Karpas-422 (cell line): ENCODE results near the gene C14orf132. TPM values are rescaled to one million over a fixed set of nuclear protein-coding genes. Genes with fewer than 3 reads are reported as not detected.
"Not testable (repeated sequence)": the region's sequence is repeated elsewhere in the genome, so short reads cannot be mapped to it uniquely, and the experiment has no call there.

ENCODE experiments used
- DNase-seq: peaks from one replicate; pipeline ENCODE4 v3.0.0-alpha.2; 2015
- H2AFZ ChIP-seq: fragments of 200-600 bp; sonication (generic); 2 replicates; pipeline ENCODE4 v1.6.1; 2014; ENCODE audit warnings: antibody characterized with exemption, low read length, mixed read lengths
- H3K27ac ChIP-seq: fragments of 200-600 bp; sonication (generic); 2 replicates; pipeline ENCODE4 v1.5.1; 2014; ENCODE audit warnings: mild to moderate bottlenecking, low read length, moderate library complexity
- H3K27me3 ChIP-seq: fragments of 200-600 bp; sonication (generic); 2 replicates; pipeline ENCODE4 v1.6.1; 2014; ENCODE audit warnings: low read length, mixed read lengths
- H3K36me3 ChIP-seq: fragments of 200-600 bp; sonication (generic); 2 replicates; pipeline ENCODE4 v1.6.1; 2014; ENCODE audit warnings: low read length, mixed read lengths; ENCODE audit not compliant: insufficient read depth
- H3K4me1 ChIP-seq: fragments of 200-600 bp; sonication (generic); 2 replicates; pipeline ENCODE4 v1.6.1; 2014; ENCODE audit warnings: mild to moderate bottlenecking, low read length, mixed read lengths
- H3K4me2 ChIP-seq: fragments of 200-600 bp; sonication (generic); 2 replicates; pipeline ENCODE4 v1.6.1; 2014; ENCODE audit warnings: low read length, low read depth, mild to moderate bottlenecking; ENCODE audit not compliant: poor library complexity, severe bottlenecking
- H3K4me3 ChIP-seq: fragments of 200-600 bp; sonication (generic); 2 replicates; pipeline ENCODE4 v1.5.1; 2014; ENCODE audit warnings: mild to moderate bottlenecking, antibody characterized with exemption, low read length, mixed read lengths
- H3K79me2 ChIP-seq: fragments of 200-600 bp; sonication (generic); 2 replicates; pipeline ENCODE4 v1.6.1; 2014; ENCODE audit warnings: mild to moderate bottlenecking, low read length, mixed read lengths
- H3K9ac ChIP-seq: fragments of 200-600 bp; sonication (generic); 2 replicates; pipeline ENCODE4 v1.6.0; 2014; ENCODE audit warnings: low read length
- H3K9me2 ChIP-seq: fragments of 200-600 bp; sonication (generic), shearing (Covaris generic); replicated peaks from 2 replicates; pipeline ENCODE4 v1.6.0; 2014; ENCODE audit warnings: mild to moderate bottlenecking, low read length, moderate library complexity; ENCODE audit not compliant: insufficient read depth
- H3K9me3 ChIP-seq: fragments of 300-700, 200-600 bp; sonication (generic); 2 replicates; pipeline ENCODE4 v1.6.1; 2014; ENCODE audit warnings: low read length, mixed read lengths
- H4K20me1 ChIP-seq: fragments of 200-600 bp; sonication (generic); 2 replicates; pipeline ENCODE4 v1.6.1; 2014; ENCODE audit warnings: mild to moderate bottlenecking, antibody characterized with exemption, low read length, low read depth; ENCODE audit not compliant: insufficient read depth
- total RNA-seq: library from RNA; depleted of rRNA; stranded (reverse); fragments of >200 nt; shearing (Covaris generic); gene quantifications from 2 replicates; pipeline ENCODE4 v1.2.3, GENCODE V29; 2014; ENCODE audit warnings: low replicate concordance

C14orf132 gene
- total RNA-seq, 1 experiment from 2014 or later: 0.07 TPM

DNA sequence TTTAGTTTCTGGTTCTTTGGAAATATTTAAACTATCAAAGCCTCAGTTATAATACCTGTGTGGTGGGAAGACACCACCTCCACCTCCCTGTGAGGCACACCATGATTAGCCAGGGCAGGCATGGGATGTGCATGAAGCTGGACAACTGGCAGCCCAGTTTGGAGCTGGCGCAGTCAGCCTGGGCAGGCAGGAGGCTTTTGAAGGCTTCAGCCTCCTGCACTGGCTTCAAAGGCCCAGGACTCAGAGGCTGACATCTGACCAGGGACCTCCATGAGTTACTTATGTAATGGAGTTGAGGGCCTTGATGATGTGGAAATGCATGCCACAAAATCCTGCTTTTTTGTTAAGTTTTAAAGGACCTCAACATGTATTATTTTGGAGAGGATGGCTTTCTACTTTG, 30.3 kb downstream of the C14orf132 start:
- no peak overlapping the region for H3K4me3 ChIP-seq
- no peaks in the 10 kb centered on the region for H4K20me1 ChIP-seq
- no peaks in the 10 kb centered on the region for H3K36me3 ChIP-seq
- H3K4me1 ChIP-seq: peaks cover 82% of the 10 kb centered on the region
- H3K79me2 ChIP-seq: no peaks in the 10 kb centered on the region
- H3K27ac ChIP-seq: no peak overlapping the region
- H3K9ac ChIP-seq: no peak overlapping the region
- no peak overlapping the region for H2AFZ ChIP-seq
- no peaks in the 10 kb centered on the region for H3K9me3 ChIP-seq
- DNase-seq: no peak
- no peaks in the 10 kb centered on the region for H3K9me2 ChIP-seq
- H3K4me2 ChIP-seq: no peak overlapping the region
- no peaks in the 10 kb centered on the region; the same call in 1 of the 2 replicates for H3K27me3 ChIP-seq

DNA sequence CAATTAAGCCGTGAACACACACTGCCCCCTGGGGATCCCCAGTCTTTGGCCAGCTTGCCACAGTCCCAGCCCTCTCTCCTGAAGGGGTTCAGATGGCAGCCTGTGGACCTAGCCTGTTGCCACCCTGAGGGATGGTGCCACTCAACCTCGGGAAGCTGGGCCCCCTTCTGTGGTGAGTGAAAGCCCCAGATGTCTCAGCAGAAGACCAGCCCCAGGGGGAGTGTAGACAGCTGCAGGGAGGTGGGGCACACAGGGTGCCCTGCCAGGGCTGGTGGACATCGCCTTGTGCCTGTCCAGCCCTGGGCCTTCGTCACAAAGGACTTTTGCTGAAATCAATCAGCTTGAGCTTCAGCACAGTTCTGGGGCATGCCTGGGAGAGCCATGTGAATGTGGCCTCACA, 32.4 kb downstream of the C14orf132 start:
- H3K4me1 ChIP-seq: peaks cover 76% of the 10 kb centered on the region
- H4K20me1 ChIP-seq: no peaks in the 10 kb centered on the region
- no peak overlapping the region for H3K9ac ChIP-seq
- H3K27ac ChIP-seq: no peak overlapping the region
- H3K36me3 ChIP-seq: no peaks in the 10 kb centered on the region
- H3K9me3 ChIP-seq: no peaks in the 10 kb centered on the region
- H3K4me2 ChIP-seq: no peak overlapping the region
- no peak for DNase-seq
- no peaks in the 10 kb centered on the region; the same call in 1 of the 2 replicates for H3K27me3 ChIP-seq
- H3K4me3 ChIP-seq: no peak overlapping the region
- H3K9me2 ChIP-seq: no peaks in the 10 kb centered on the region
- H2AFZ ChIP-seq: no peak overlapping the region
- no peaks in the 10 kb centered on the region for H3K79me2 ChIP-seq

DNA sequence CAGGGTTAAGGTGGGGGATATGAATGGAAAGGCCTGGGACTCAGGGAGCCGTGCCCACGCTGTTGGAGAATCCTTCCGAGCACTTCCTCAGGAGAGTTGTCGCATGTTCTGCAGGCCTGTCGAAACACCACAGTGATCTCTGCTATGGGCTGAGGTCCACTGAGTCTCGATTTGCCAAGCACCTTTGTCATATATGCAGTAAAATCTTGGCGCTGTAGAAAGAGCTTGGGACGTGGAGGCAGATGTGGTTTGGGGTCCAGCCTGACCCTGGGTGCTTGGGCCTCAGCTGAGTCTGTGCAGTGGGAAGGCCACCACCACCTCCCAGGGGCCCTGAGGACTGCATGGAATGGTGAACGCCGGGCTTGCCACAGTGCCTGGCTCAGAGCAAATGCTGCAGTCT, 32.9 kb downstream of the C14orf132 start:
- Histone ChIP-seq H3K4me1 (peaks cover 76% of the 10 kb centered on the region), H3K36me3 (no peaks in the 10 kb centered on the region), H2AFZ (no peak overlapping the region), H3K27me3 (no peaks in the 10 kb centered on the region; the same call in 1 of the 2 replicates), H3K79me2 (no peaks in the 10 kb centered on the region), H3K9me3 (no peaks in the 10 kb centered on the region), H3K9me2 (no peaks in the 10 kb centered on the region), H3K9ac (no peak overlapping the region), H3K27ac (no peak overlapping the region), H3K4me3 (no peak overlapping the region), H4K20me1 (no peaks in the 10 kb centered on the region), H3K4me2 (no peak overlapping the region)
- no peak for DNase-seq

- Histone ChIP-seq H3K9ac (no peak overlapping the region), H3K9me2 (no peaks in the 10 kb centered on the region), H3K36me3 (no peaks in the 10 kb centered on the region), H3K4me2 (no peak overlapping the region), H4K20me1 (no peaks in the 10 kb centered on the region), H3K79me2 (no peaks in the 10 kb centered on the region), H2AFZ (no peak overlapping the region), H3K27me3 (no peaks in the 10 kb centered on the region; the same call in 1 of the 2 replicates), H3K4me3 (no peak overlapping the region), H3K27ac (no peak overlapping the region), H3K4me1 (peaks cover 76% of the 10 kb centered on the region), H3K9me3 (no peaks in the 10 kb centered on the region)
- no peak for DNase-seq
These were observed 33.6 kb downstream of the C14orf132 start for GRCh38 chr14:96072746-96073145.

DNA sequence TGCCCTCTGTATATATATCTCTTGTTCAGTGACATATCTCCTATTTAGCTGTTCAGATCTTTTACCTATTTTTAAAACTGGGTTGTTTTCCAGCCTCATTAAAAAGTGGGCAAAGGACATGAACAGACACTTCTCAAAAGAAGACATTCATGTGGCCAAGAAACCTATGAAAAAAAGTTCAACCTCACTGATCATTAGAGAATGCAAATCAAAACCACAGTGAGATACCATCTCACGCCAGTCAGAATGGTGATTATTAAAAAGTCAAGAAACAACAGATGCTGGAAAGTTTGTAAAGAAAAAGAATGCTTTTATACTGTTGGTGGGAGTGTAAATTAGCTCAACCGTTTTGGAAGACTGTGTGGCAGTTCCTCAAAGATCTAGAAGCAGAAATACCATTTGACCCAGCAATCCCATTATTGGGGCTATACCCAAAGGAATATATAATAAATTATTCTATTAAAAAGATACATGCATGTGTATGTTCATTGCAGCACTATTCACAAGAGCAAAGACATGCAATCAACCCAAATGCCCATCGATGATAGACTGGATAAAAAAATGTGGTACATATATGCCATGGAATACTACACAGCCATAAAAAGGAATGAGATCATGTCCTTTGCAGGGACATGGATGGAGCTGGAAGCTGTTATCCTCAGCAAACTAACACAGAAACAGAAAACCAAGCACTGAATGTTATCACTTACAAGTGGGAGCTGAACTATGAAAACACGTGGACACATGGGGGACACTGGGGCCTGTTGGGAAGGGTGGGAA, 34.3 kb downstream of the C14orf132 start:
- DNase-seq, H3K9ac ChIP-seq, H4K20me1 ChIP-seq, H3K4me2 ChIP-seq, H3K9me2 ChIP-seq, H3K4me3 ChIP-seq, H3K27ac ChIP-seq, H3K9me3 ChIP-seq, H2AFZ ChIP-seq, H3K27me3 ChIP-seq, H3K36me3 ChIP-seq, H3K79me2 ChIP-seq: not testable (repeated sequence)
- peaks cover 76% of the 10 kb centered on the region for H3K4me1 ChIP-seq

DNA sequence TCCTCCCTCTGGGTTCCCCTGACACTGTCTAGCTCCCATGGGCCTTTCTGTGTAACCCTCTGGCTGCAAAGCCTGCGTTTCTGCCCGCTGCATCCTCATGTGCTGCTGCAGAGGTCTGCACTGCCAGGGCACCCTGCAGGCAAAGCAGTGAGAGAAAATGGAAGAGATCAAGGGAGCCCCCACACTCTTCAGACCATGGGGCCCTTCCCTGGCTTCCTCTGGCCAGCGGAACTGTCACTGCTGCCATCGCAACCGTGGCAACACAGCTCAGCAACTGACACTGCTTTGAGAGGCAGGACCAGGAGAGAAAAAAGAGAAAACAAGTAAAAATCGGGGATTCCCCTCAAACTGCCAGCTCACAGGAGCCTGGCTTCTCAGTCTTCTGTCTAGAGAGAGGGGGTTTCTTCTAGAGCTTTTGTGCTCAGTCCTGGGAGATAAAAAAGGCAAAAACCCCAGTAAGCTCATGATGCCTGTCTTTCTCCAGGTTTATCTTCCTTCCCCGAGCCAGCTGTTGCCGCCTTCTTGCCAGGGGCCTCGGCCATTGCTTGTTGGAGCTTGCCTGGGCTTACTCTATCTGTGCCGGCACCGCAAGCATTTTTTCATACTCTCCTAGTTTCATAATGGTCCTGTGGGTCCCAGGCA, 38.9 kb downstream of the C14orf132 start:
- DNase-seq: peak; percentile 99
- Histone ChIP-seq H2AFZ (peak overlapping the region; percentile 3; the same call in 1 of the 2 replicates), H3K9me2 (no peaks in the 10 kb centered on the region), H3K36me3 (no peaks in the 10 kb centered on the region), H3K4me3 (peak overlapping the region; percentile 55), H3K79me2 (no peaks in the 10 kb centered on the region), H3K4me1 (peaks cover 72% of the 10 kb centered on the region), H3K9ac (peak overlapping the region; percentile 71), H3K9me3 (no peaks in the 10 kb centered on the region), H3K27ac (peak overlapping the region; percentile 95), H4K20me1 (no peaks in the 10 kb centered on the region), H3K4me2 (peak overlapping the region; percentile 68), H3K27me3 (no peaks in the 10 kb centered on the region)

DNA sequence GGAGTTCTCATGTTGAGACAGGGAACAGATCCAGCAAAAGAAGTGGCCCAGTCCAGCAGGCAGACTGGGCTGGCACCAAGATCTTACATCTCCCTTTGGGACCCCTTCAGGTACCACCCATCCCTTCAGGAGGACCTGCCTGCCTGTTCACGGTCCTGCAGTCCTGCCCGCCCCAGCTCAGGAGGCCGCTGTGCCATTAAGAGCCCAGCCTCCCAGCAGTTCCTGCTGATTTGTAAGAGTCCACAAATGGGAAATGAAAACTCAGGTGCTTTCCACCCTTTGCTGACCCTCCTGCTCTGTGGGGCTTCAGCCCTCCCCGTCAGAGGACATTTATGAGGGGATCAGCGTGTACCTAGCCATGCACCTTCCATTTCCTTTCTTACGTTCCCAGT, 39.5 kb downstream of the C14orf132 start:
- Histone ChIP-seq H3K36me3 (no peaks in the 10 kb centered on the region), H3K4me2 (peak overlapping the region; percentile 68), H3K79me2 (no peaks in the 10 kb centered on the region), H2AFZ (peak overlapping the region; percentile 3; the same call in 1 of the 2 replicates), H3K9me2 (no peaks in the 10 kb centered on the region), H3K27ac (peak overlapping the region; percentile 95), H4K20me1 (no peaks in the 10 kb centered on the region), H3K27me3 (no peaks in the 10 kb centered on the region), H3K9ac (peak overlapping the region; percentile 71), H3K4me3 (peak overlapping the region; percentile 55), H3K9me3 (no peaks in the 10 kb centered on the region), H3K4me1 (peaks cover 74% of the 10 kb centered on the region)
- DNase-seq: peak; percentile 87

- no peaks in the 10 kb centered on the region for H3K9me3 ChIP-seq
- peak overlapping the region; percentile 3; the same call in 1 of the 2 replicates for H2AFZ ChIP-seq
These were observed 39.9 kb downstream of the C14orf132 start for GRCh38 chr14:96079066-96079465.

More at GRCh38 chr14:96079066-96079465, 39.9 kb downstream of the C14orf132 start:
- no peaks in the 10 kb centered on the region for H3K9me2 ChIP-seq
- H3K4me1 ChIP-seq: peaks cover 78% of the 10 kb centered on the region
- no peaks in the 10 kb centered on the region for H3K27me3 ChIP-seq
- H3K27ac ChIP-seq: peak overlapping the region; percentile 95
- peak overlapping the region; percentile 55 for H3K4me3 ChIP-seq
- H4K20me1 ChIP-seq: no peaks in the 10 kb centered on the region
- H3K36me3 ChIP-seq: no peaks in the 10 kb centered on the region
- H3K79me2 ChIP-seq: no peaks in the 10 kb centered on the region
- DNase-seq: peak; percentile 79
- H3K4me2 ChIP-seq: peak overlapping the region; percentile 68
- peak overlapping the region; percentile 71 for H3K9ac ChIP-seq
